CD8-positive, alpha-beta memory T cell (primary cell): ENCODE data around the gene TRPM3. TPM values are rescaled to one million over a fixed set of nuclear protein-coding genes. Genes with fewer than 3 reads are reported as not detected.

Experiments
- CTCF ChIA-PET: fragments of 350-600 bp; sonication (Branson Sonifier 250); formaldehyde crosslinking; loops from one replicate; lab custom pipeline; 2021; ENCODE audit warnings: antibody characterized with exemption; lab: Charles Lee
- POLR2A ChIA-PET: fragments of 350-600 bp; sonication (Branson Sonifier 250); formaldehyde crosslinking; loops from one replicate; lab custom pipeline; 2021; ENCODE audit warnings: antibody characterized with exemption; lab: Charles Lee
- DNase-seq, 5 donors: peaks; one replicate each; pipeline versions ENCODE4 v3.0.0 to v3.0.0-alpha.2; 2020 to 2022; ENCODE audit warnings: mixed read lengths in 1 of 5
- H3K27ac ChIP-seq: one replicate; pipeline ENCODE4 v1.7.0; 2013; ENCODE audit warnings: low read depth, mild to moderate bottlenecking, low read length, moderate library complexity
- H3K27me3 ChIP-seq: 2 replicates; pipeline ENCODE4 v1.7.0; 2013; ENCODE audit warnings: low read length, mild to moderate bottlenecking; ENCODE audit not compliant: insufficient read depth, poor library complexity, severe bottlenecking
- H3K36me3 ChIP-seq: 2 replicates; pipeline ENCODE4 v1.7.0; 2013; ENCODE audit warnings: mild to moderate bottlenecking, low read length, moderate library complexity; ENCODE audit not compliant: insufficient read depth
- H3K4me1 ChIP-seq: 2 replicates; pipeline ENCODE4 v1.7.0; 2013; ENCODE audit warnings: mild to moderate bottlenecking, low read length, moderate library complexity; ENCODE audit not compliant: insufficient read depth
- H3K4me3 ChIP-seq: 2 replicates; pipeline ENCODE4 v1.7.0; 2013; ENCODE audit warnings: mild to moderate bottlenecking, low read length
- H3K9me3 ChIP-seq: 2 replicates; pipeline ENCODE4 v1.7.0; 2013; ENCODE audit warnings: mild to moderate bottlenecking, low read length
- H3K27ac Mint-ChIP-seq, 8 donors: one replicate each; pipeline ENCODE4 v1.8.0; 2020 to 2021; ENCODE audit warnings: mixed read lengths in 8 of 8, mild to moderate bottlenecking in 6 of 8, inconsistent platforms in 3 of 8, moderate library complexity in 3 of 8
- H3K27me3 Mint-ChIP-seq, 2 donors: one replicate each; pipeline ENCODE4 v1.8.0; 2020 to 2021; ENCODE audit warnings: mixed read lengths in 2 of 2, mild to moderate bottlenecking in 1 of 2, moderate library complexity in 1 of 2
- H3K36me3 Mint-ChIP-seq, 3 donors: one replicate each; pipeline ENCODE4 v1.8.0; 2020 to 2021; ENCODE audit warnings: mixed read lengths in 3 of 3, inconsistent platforms in 1 of 3, mild to moderate bottlenecking in 1 of 3
- H3K4me1 Mint-ChIP-seq, 3 donors: one replicate each; pipeline ENCODE4 v1.8.0; 2020 to 2021; ENCODE audit warnings: mixed read lengths in 3 of 3, inconsistent platforms in 1 of 3, mild to moderate bottlenecking in 1 of 3
- H3K4me3 Mint-ChIP-seq, 7 donors: one replicate each; pipeline ENCODE4 v1.8.0; 2020 to 2021; ENCODE audit warnings: mixed read lengths in 7 of 7, mild to moderate bottlenecking in 6 of 7, moderate library complexity in 4 of 7, inconsistent platforms in 2 of 7
- H3K9me3 Mint-ChIP-seq, 5 donors: one replicate each; pipeline ENCODE4 v1.8.0; 2020 to 2022; ENCODE audit warnings: mixed read lengths in 5 of 5, mild to moderate bottlenecking in 3 of 5, moderate library complexity in 2 of 5, inconsistent platforms in 1 of 5
- polyA plus RNA-seq: library from polyadenylated mRNA; unstranded; fragments of 300-500 nt; fragmentation: Illumina TruSeq; gene quantifications from one replicate; pipeline ENCODE4 v1.2.3, GENCODE V29; 2021
- total RNA-seq, 2 experiments: library from RNA; stranded (reverse); gene quantifications; one replicate each; pipeline ENCODE4 v1.2.3, GENCODE V29; 2021

The TRPM3 gene
- total and polyA plus RNA-seq, 3 experiments from 2014 or later: not detected

DNA sequence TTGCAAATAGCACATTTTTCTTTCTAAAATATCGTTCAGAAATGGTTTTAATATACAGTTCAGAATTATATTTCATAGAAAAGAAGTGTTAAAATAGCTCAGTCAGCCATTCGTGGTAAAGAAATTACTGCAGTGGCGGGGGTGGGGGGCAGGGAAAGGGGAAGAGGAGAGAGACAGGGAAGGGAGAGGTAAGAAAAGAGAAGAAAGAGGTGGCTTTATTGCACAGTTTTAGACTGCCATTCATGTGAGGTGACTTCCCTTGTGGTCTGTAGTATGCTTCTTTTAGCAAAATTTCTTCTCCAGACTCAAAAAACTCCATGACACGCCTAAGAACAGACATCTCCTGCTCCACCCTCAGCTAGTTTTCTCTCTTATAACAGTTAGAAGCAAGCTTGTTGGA is 259.6 kb downstream of the TRPM3 start:
- Mint-ChIP-seq H3K27me3 (peaks cover 6 to 12% of the 10 kb centered on the region in 2 donors), H3K4me1 (no peaks in the 10 kb centered on the region), H3K9me3 (no peaks in the 10 kb centered on the region), H3K27ac (no peak overlapping the region), H3K4me3 (no peak overlapping the region), H3K36me3 (no peaks in the 10 kb centered on the region)
- DNase-seq: no peak
- ChIA-PET CTCF (no interaction called here), POLR2A (no interaction called here)
- Histone ChIP-seq H3K27me3 (no peaks in the 10 kb centered on the region), H3K27ac (no peak overlapping the region), H3K9me3 (no peaks in the 10 kb centered on the region), H3K4me3 (no peak overlapping the region), H3K36me3 (no peaks in the 10 kb centered on the region), H3K4me1 (no peaks in the 10 kb centered on the region)

DNA sequence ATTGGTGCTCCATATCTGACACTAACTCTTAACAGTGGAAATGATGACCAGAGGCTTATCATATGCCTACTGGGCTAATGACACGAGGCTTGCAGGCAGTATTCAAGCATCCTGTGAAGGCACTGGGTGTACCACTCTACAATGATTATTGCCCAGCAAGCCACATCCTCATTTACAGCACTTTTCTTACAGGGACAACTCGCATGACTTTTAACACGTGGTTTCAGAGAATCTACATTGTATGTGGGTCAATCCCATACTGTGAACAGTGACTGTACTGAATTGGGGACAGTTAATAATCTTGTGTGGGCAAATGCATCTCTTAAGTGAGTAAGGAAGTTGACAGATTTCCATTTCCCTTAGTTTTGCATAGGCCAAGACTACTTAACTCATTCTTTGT is 260.0 kb downstream of the TRPM3 start:
- no peak overlapping the region for H3K4me3 Mint-ChIP-seq

GRCh38 chr9:70859694-70860093 is 261.7 kb downstream of the TRPM3 start:
- ChIA-PET CTCF (no interaction called here), POLR2A (no interaction called here)
- H3K27ac Mint-ChIP-seq: no peak overlapping the region

More for the DNA sequence above, 260.0 kb downstream of the TRPM3 start:
- no peak for DNase-seq
- Histone ChIP-seq H3K4me1 (no peaks in the 10 kb centered on the region), H3K4me3 (no peak overlapping the region), H3K27ac (no peak overlapping the region), H3K36me3 (no peaks in the 10 kb centered on the region), H3K27me3 (no peaks in the 10 kb centered on the region), H3K9me3 (no peaks in the 10 kb centered on the region)
- H3K27me3 Mint-ChIP-seq: peaks cover 6 to 12% of the 10 kb centered on the region in 2 donors
- H3K36me3 Mint-ChIP-seq: no peaks in the 10 kb centered on the region
- no peak overlapping the region for H3K27ac Mint-ChIP-seq
- no peaks in the 10 kb centered on the region for H3K4me1 Mint-ChIP-seq
- CTCF ChIA-PET: no interaction called here
- POLR2A ChIA-PET: no interaction called here
- H3K9me3 Mint-ChIP-seq: no peaks in the 10 kb centered on the region

GRCh38 chr9:70856411-70856810 is 265.0 kb downstream of the TRPM3 start:
- H3K27ac Mint-ChIP-seq: no peak overlapping the region
- CTCF ChIA-PET: interaction anchor here (1.1 kb wide), 1 partner anchor 16 kb away, joined by 3 read pairs; no protein-coding TSS in a partner anchor

More at GRCh38 chr9:70859694-70860093, 261.7 kb downstream of the TRPM3 start:
- Mint-ChIP-seq H3K36me3 (no peaks in the 10 kb centered on the region), H3K9me3 (no peaks in the 10 kb centered on the region), H3K27me3 (peaks cover 4 to 12% of the 10 kb centered on the region in 2 donors), H3K4me3 (no peak overlapping the region), H3K4me1 (no peaks in the 10 kb centered on the region)
- Histone ChIP-seq H3K27me3 (no peaks in the 10 kb centered on the region), H3K27ac (no peak overlapping the region), H3K4me3 (no peak overlapping the region), H3K4me1 (no peaks in the 10 kb centered on the region), H3K9me3 (no peaks in the 10 kb centered on the region), H3K36me3 (no peaks in the 10 kb centered on the region)
- DNase-seq: no peak

DNA sequence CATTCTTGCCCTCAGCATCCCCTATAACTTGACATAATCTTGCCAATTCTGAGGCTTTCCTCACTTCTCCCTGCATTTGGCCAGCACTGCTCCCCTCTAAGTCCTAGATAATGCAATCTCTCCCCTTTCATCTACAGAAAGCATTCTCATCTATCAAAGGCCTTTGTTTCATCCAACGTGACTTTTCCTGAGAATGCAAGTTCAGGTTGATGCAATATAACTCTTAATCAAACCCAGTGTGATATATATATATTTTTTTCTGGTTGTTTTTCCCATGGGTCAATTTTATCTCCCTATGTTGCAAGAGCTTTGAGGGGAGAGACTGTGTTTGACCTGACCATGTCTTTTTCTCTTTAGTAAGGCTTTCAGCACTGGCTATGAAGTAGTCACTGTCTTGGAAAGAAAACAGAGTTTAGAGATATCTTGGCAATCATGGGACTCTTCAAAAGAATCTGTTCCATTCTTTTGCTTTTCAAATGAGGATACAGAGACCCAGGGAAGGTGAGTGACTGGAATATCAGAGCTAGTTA is 268.6 kb downstream of the TRPM3 start:
- H3K4me3 ChIP-seq: no peak overlapping the region
- H3K9me3 Mint-ChIP-seq: peaks cover 0 to 2% (median 0%) of the 10 kb centered on the region in 5 donors
- H3K4me1 ChIP-seq: no peaks in the 10 kb centered on the region
- H3K4me3 Mint-ChIP-seq: no peak overlapping the region
- peaks cover 0 to 3% of the 10 kb centered on the region in 2 donors for H3K27me3 Mint-ChIP-seq
- H3K36me3 ChIP-seq: no peaks in the 10 kb centered on the region
- no peak overlapping the region for H3K27ac Mint-ChIP-seq
- H3K27me3 ChIP-seq: no peaks in the 10 kb centered on the region
- ChIA-PET CTCF (no interaction called here), POLR2A (no interaction called here)
- no peak for DNase-seq
- no peaks in the 10 kb centered on the region for H3K4me1 Mint-ChIP-seq
- H3K36me3 Mint-ChIP-seq: no peaks in the 10 kb centered on the region
- H3K27ac ChIP-seq: no peak overlapping the region
- H3K9me3 ChIP-seq: no peaks in the 10 kb centered on the region

More at GRCh38 chr9:70856411-70856810, 265.0 kb downstream of the TRPM3 start:
- H3K4me1 Mint-ChIP-seq: no peaks in the 10 kb centered on the region
- Histone ChIP-seq H3K27ac (no peak overlapping the region), H3K27me3 (no peaks in the 10 kb centered on the region), H3K4me3 (no peak overlapping the region), H3K9me3 (no peaks in the 10 kb centered on the region), H3K36me3 (no peaks in the 10 kb centered on the region), H3K4me1 (no peaks in the 10 kb centered on the region)
- peaks cover 0 to 12% of the 10 kb centered on the region in 2 donors for H3K27me3 Mint-ChIP-seq
- DNase-seq: no peak
- POLR2A ChIA-PET: no interaction called here
- no peaks in the 10 kb centered on the region for H3K9me3 Mint-ChIP-seq
- H3K4me3 Mint-ChIP-seq: no peak overlapping the region
- H3K36me3 Mint-ChIP-seq: no peaks in the 10 kb centered on the region

DNA sequence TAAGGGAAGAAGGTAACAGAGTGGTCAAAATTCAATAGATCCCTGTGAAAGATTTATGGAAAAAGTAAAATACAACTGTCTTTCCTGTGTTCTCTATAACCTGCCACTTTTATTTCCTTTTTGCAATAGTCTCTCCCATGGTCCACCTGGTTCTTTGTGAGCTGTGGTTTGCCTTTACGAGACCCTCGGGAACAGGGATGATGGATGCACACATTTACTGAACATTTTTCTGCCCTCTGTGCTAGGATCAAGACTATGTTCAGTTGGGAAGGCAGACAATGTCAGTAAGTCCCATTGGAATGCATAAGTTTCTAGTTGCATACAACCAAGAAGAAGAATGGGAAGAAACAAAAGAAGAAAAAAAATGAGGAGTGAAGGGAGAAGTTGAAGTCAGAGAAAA is 281.2 kb downstream of the TRPM3 start:
- Histone ChIP-seq H3K4me1 (no peaks in the 10 kb centered on the region), H3K27me3 (no peaks in the 10 kb centered on the region), H3K9me3 (no peaks in the 10 kb centered on the region), H3K27ac (no peak overlapping the region), H3K36me3 (no peaks in the 10 kb centered on the region), H3K4me3 (no peak overlapping the region)
- no peaks in the 10 kb centered on the region for H3K9me3 Mint-ChIP-seq
- DNase-seq: no peak
- H3K36me3 Mint-ChIP-seq: no peaks in the 10 kb centered on the region
- CTCF ChIA-PET: interaction anchor here (1.3 kb wide), 1 partner anchor 17 kb away, joined by 3 read pairs; no protein-coding TSS in a partner anchor
- H3K27ac Mint-ChIP-seq: no peak overlapping the region
- no peak overlapping the region for H3K4me3 Mint-ChIP-seq
- peaks cover 1 to 3% of the 10 kb centered on the region in 2 donors for H3K27me3 Mint-ChIP-seq
- POLR2A ChIA-PET: no interaction called here
- H3K4me1 Mint-ChIP-seq: no peaks in the 10 kb centered on the region

GRCh38 chr9:70835323-70835722 is 286.1 kb downstream of the TRPM3 start:
- Histone ChIP-seq H3K27me3 (no peaks in the 10 kb centered on the region), H3K9me3 (no peaks in the 10 kb centered on the region), H3K36me3 (no peaks in the 10 kb centered on the region), H3K27ac (no peak overlapping the region), H3K4me3 (no peak overlapping the region), H3K4me1 (no peaks in the 10 kb centered on the region)
- no peak overlapping the region for H3K4me3 Mint-ChIP-seq
- no peaks in the 10 kb centered on the region for H3K9me3 Mint-ChIP-seq
- DNase-seq: no peak
- peaks cover 1 to 5% of the 10 kb centered on the region in 2 donors for H3K27me3 Mint-ChIP-seq
- no peaks in the 10 kb centered on the region for H3K36me3 Mint-ChIP-seq
- ChIA-PET POLR2A (no interaction called here), CTCF (no interaction called here)
- H3K4me1 Mint-ChIP-seq: no peaks in the 10 kb centered on the region
- H3K27ac Mint-ChIP-seq: no peak overlapping the region

- Mint-ChIP-seq H3K9me3 (no peaks in the 10 kb centered on the region), H3K36me3 (no peaks in the 10 kb centered on the region), H3K4me1 (no peaks in the 10 kb centered on the region), H3K4me3 (no peak overlapping the region), H3K27me3 (peaks cover 0 to 9% of the 10 kb centered on the region in 2 donors), H3K27ac (no peak overlapping the region)
- Histone ChIP-seq H3K4me3 (no peak overlapping the region), H3K27me3 (no peaks in the 10 kb centered on the region), H3K27ac (no peak overlapping the region), H3K4me1 (no peaks in the 10 kb centered on the region), H3K36me3 (no peaks in the 10 kb centered on the region), H3K9me3 (no peaks in the 10 kb centered on the region)
- CTCF ChIA-PET: no interaction called here
- POLR2A ChIA-PET: no interaction called here
- DNase-seq: no peak
These were observed 288.9 kb downstream of the TRPM3 start for GRCh38 chr9:70832492-70832891.
